HG02981 (cell line): Measurements from ENCODE around the gene NAA80.
"Not testable (repeated sequence)": the region's sequence is repeated elsewhere in the genome, so short reads cannot be mapped to it uniquely, and the experiment has no call there.

Experiments used
- ATAC-seq: cut with Tn5 transposase; IDR thresholded peaks from one replicate; pipeline ENCODE4 v1.9.1; 2021; ENCODE audit warnings: mild to moderate bottlenecking, moderate library complexity; ENCODE audit not compliant: unreplicated experiment

Gene NAA80

GRCh38 chr3:50316657-50317242 is 17.5 kb upstream of the NAA80 start:
- no peak for ATAC-seq

GRCh38 chr3:50314816-50315215 is 15.6 kb upstream of the NAA80 start:
- no peak for ATAC-seq

GRCh38 chr3:50314342-50314741 is 15.1 kb upstream of the NAA80 start:
- ATAC-seq = no peak

GRCh38 chr3:50312041-50312440 is 12.8 kb upstream of the NAA80 start:
- not testable (repeated sequence) for ATAC-seq

GRCh38 chr3:50304601-50305000 is 5.4 kb upstream of the NAA80 start:
- ATAC-seq = no peak

GRCh38 chr3:50303013-50303815 is 4.0 kb upstream of the NAA80 start, which contains the start of gene HYAL1:
Gene HYAL1 (minus strand): TSS chr3:50303574. CDS start chr3:50302956, 618 bp downstream.
- no peak for ATAC-seq

GRCh38 chr3:50302095-50303012 is 3.1 kb upstream of the NAA80 start:
- ATAC-seq = no peak

- ATAC-seq = no peak
Measured at GRCh38 chr3:50300681-50301254, 1.6 kb upstream of the NAA80 start.

GRCh38 chr3:50299929-50300680 is 900 bp upstream of the NAA80 start:
- no peak for ATAC-seq

GRCh38 chr3:50299638-50299928 is 378 bp upstream of the NAA80 start:
- no peak for ATAC-seq

GRCh38 chr3:50297896-50298725 is 1.1 kb downstream of the NAA80 start:
- no peak for ATAC-seq

GRCh38 chr3:50297384-50297775 is 1.8 kb downstream of the NAA80 start:
- ATAC-seq = no peak

- no peak for ATAC-seq
Measured at GRCh38 chr3:50296721-50297383, 2.4 kb downstream of the NAA80 start.

- no peak for ATAC-seq
Measured at GRCh38 chr3:50295553-50296431, 3.4 kb downstream of the NAA80 start.

GRCh38 chr3:50294492-50295403 is 4.5 kb downstream of the NAA80 start:
- ATAC-seq = no peak

GRCh38 chr3:50294089-50294488 is 5.1 kb downstream of the NAA80 start:
- ATAC-seq = no peak
